IPS-18c (cell line): ENCODE results near the gene PRPF18.

ENCODE experiments used
- H3K4me3 ChIP-seq: 2 replicates; pipeline ENCODE4 v1.7.0; 2013; ENCODE audit warnings: low read depth, mild to moderate bottlenecking, low read length, moderate library complexity; ENCODE audit not compliant: insufficient read depth
- H3K9me3 ChIP-seq: one replicate; pipeline ENCODE4 v1.6.1; 2013; ENCODE audit warnings: mild to moderate bottlenecking, low read length, moderate library complexity; ENCODE audit not compliant: control insufficient read depth, insufficient read depth

Gene PRPF18

GRCh38 chr10:13592306-13592705 is 5.5 kb downstream of the PRPF18 start:
- H3K4me3 ChIP-seq: no peak overlapping the region
- no peaks in the 10 kb centered on the region for H3K9me3 ChIP-seq

GRCh38 chr10:13593535-13593934 is 6.8 kb downstream of the PRPF18 start:
- H3K4me3 ChIP-seq: no peak overlapping the region
- H3K9me3 ChIP-seq: no peaks in the 10 kb centered on the region

DNA sequence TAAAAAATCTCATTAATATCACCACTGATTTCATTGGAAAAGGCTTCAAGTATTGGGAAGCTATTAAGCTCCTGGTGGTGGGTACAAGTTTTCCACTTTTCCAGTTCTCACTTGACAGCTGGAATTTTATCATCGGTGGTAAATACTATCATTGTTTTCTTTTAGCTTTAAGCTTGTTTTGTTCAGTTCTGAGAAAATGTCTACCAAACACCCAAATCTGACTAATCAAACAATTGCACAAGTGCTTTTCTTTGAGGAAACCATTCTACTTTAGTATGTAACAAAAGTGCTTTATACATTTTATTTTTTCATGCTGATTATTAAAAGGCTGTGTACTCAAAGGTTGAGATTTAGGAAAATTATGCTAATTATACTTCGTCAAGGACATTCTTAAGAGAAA is 7.9 kb downstream of the PRPF18 start:
- Histone ChIP-seq H3K4me3 (no peak overlapping the region), H3K9me3 (no peaks in the 10 kb centered on the region)

- no peak overlapping the region for H3K4me3 ChIP-seq
Observed at GRCh38 chr10:13597909-13598308, 11.1 kb downstream of the PRPF18 start.

GRCh38 chr10:13604357-13605040 is 17.7 kb downstream of the PRPF18 start:
- H3K4me3 ChIP-seq: no peak overlapping the region
- no peaks in the 10 kb centered on the region for H3K9me3 ChIP-seq

More at GRCh38 chr10:13597909-13598308, 11.1 kb downstream of the PRPF18 start:
- no peaks in the 10 kb centered on the region for H3K9me3 ChIP-seq

- Histone ChIP-seq H3K9me3 (no peaks in the 10 kb centered on the region), H3K4me3 (no peak overlapping the region)
Observed at GRCh38 chr10:13608246-13608853, 21.6 kb downstream of the PRPF18 start.

DNA sequence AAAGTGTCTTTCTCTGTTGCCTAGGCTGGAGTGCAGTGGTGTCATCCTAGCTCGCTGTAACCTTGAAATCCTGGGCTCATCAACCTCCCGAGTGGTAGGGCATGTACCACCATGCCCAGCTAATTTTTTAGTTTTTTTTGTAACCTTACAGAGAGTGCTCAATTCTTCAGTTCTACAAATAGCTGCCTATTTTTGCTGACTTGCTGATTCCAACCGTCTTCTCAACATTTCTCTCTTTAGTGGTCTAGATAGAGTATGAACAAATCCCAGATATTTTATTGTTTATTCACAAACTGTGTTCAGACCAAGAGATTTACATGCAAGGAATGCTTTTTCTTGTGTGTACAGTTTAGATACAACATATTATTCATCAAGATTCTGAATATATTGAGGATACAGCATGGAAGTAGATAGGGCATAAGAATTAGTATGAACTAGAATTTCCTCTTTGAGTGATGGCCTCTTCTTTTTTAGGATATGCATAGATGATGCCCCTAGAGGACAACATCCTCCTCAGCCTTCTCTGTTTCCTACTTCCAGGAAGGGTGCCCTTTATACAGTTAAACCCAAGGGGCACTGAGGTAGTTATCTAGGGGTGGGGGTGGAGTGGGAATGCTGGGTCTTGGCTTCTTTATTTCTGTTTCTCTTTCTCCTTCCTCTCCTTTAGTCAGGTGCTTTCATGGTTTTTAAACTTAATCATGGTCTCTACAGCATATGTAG is 26.0 kb downstream of the PRPF18 start:
- no peak overlapping the region for H3K4me3 ChIP-seq
- no peaks in the 10 kb centered on the region for H3K9me3 ChIP-seq

DNA sequence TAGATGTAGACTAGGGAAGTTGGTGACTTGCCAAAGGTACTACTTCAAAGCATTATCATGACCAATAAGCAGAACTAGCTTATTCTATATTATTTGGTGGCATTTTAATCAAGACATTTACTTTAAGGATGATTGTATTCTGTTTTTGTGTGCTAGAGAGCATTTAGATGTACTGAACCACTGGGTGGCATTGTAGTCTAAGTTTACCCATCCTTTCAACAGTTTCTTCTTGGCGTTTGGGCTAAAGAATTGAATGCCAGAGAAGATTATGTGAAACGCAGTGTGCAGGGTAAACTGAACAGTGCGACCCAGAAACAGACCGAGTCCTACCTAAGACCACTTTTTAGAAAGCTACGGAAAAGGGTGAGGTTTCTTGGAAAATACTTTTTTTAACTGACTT is 26.8 kb downstream of the PRPF18 start:
- no peak overlapping the region for H3K4me3 ChIP-seq
- no peaks in the 10 kb centered on the region for H3K9me3 ChIP-seq

GRCh38 chr10:13614530-13615332 is 28.0 kb downstream of the PRPF18 start:
- no peak overlapping the region for H3K4me3 ChIP-seq
- no peaks in the 10 kb centered on the region for H3K9me3 ChIP-seq

- H3K4me3 ChIP-seq: no peak overlapping the region
Observed at GRCh38 chr10:13615650-13616300, 29.0 kb downstream of the PRPF18 start.

GRCh38 chr10:13617116-13617515 is 30.4 kb downstream of the PRPF18 start:
- Histone ChIP-seq H3K4me3 (no peak overlapping the region), H3K9me3 (no peaks in the 10 kb centered on the region)

More at GRCh38 chr10:13615650-13616300, 29.0 kb downstream of the PRPF18 start:
- H3K9me3 ChIP-seq: no peaks in the 10 kb centered on the region

DNA sequence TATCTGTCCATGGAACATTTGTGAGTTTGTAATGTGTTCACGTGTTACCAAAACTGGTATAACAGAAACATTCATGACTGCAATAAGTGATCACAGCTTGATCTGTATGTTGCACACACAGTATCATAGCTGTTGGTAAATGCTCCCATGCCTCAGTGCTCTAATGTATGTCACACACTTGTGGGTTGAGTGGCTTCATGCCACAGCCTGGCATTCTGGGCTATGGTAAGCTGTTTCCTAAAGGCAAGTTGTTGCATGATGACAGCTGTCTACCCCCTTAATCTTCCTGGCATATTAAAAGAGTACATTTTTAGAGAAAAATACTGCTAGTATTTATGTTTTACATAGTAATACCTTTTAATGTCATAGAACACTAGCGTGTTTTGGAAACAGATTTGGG is 35.2 kb downstream of the PRPF18 start:
- no peak overlapping the region for H3K4me3 ChIP-seq
- H3K9me3 ChIP-seq: no peaks in the 10 kb centered on the region

DNA sequence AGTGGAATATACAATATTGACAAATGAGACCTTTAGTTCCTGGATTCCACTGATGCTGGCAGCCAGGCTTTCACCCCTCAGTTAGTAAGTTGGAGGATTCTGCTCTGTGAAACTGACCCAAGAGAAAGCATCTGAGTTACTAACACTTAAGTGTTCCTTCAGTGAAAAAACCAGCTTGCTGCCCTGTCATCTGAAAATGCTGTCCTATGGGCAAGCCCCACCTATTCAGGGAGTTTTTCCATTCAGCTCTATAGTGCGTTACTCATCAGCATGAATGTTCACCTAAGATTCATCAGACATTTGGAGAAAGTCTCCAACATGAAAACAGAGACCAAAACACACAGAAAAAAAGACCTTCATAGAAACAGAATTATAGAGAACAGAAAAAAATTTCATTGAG is 37.9 kb downstream of the PRPF18 start:
- Histone ChIP-seq H3K4me3 (no peak overlapping the region), H3K9me3 (no peaks in the 10 kb centered on the region)

GRCh38 chr10:13627459-13628310 is 40.9 kb downstream of the PRPF18 start:
- no peak overlapping the region for H3K4me3 ChIP-seq
- no peaks in the 10 kb centered on the region for H3K9me3 ChIP-seq

GRCh38 chr10:13628661-13629060 is 41.9 kb downstream of the PRPF18 start:
- no peak overlapping the region for H3K4me3 ChIP-seq

DNA sequence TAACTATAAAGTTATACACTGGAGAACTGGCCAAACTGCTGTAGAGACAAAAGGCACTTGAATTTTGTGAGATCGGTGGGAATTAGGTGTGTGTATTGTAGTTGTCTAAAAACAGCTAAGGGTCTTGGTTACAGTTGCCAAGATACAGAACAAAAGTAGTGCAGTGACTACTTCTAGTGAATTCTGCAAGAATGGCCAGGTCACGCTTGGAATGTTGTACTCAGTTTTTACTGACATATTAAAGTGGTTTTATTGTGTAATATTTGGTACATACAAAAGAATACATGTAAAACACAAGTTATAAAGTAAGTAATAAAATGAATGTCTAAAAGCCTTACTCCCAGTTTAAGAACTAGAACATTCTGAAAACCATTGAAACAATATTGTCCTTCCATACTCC is 42.4 kb downstream of the PRPF18 start:
- Histone ChIP-seq H3K9me3 (no peaks in the 10 kb centered on the region), H3K4me3 (no peak overlapping the region)

More at GRCh38 chr10:13628661-13629060, 41.9 kb downstream of the PRPF18 start:
- H3K9me3 ChIP-seq: no peaks in the 10 kb centered on the region
